Astrocyte (in vitro differentiated cells and primary cell): Measurements from ENCODE around the gene PPP1R26. TPM values are rescaled to one million over a fixed set of nuclear protein-coding genes. Genes with fewer than 3 reads are reported as not detected.

ENCODE experiments used
- DNase-seq: peaks from one replicate; pipeline ENCODE4 v3.0.0-alpha.2; 2010; ENCODE audit warnings: low read depth
- FAIRE-seq: peaks from 2 replicates; lab custom pipeline; 2011; peaks lifted over from hg19 to GRCh38; lab: Jason Lieb, UNC
- H2AFZ ChIP-seq: 2 replicates; pipeline ENCODE4 v1.6.0; 2012; ENCODE audit warnings: low read depth, low read length, inconsistent platforms
- H3K27ac ChIP-seq: 2 replicates; pipeline ENCODE4 v1.5.1; 2011; ENCODE audit warnings: low read depth, low read length, inconsistent platforms
- H3K27me3 ChIP-seq: 2 replicates; pipeline ENCODE4 v1.6.0; 2011; ENCODE audit warnings: low read length, inconsistent platforms; ENCODE audit not compliant: insufficient read depth
- H3K36me3 ChIP-seq: 2 replicates; pipeline ENCODE4 v1.5.1; 2011; ENCODE audit warnings: low read length, inconsistent platforms; ENCODE audit not compliant: insufficient read depth
- H3K4me1 ChIP-seq: 2 replicates; pipeline ENCODE4 v1.5.1; 2011; ENCODE audit warnings: low read length, inconsistent platforms; ENCODE audit not compliant: insufficient read depth
- H3K4me2 ChIP-seq: 2 replicates; pipeline ENCODE4 v1.6.0; 2012; ENCODE audit warnings: low read length, inconsistent platforms
- H3K4me3 ChIP-seq: 2 replicates; pipeline ENCODE4 v1.5.1; 2011; ENCODE audit warnings: low read depth, mild to moderate bottlenecking, low read length, inconsistent platforms; ENCODE audit not compliant: insufficient read depth
- H3K79me2 ChIP-seq: 2 replicates; pipeline ENCODE4 v1.6.0; 2012; ENCODE audit warnings: mild to moderate bottlenecking, low read length, inconsistent platforms; ENCODE audit not compliant: insufficient read depth
- H3K9ac ChIP-seq: 2 replicates; pipeline ENCODE4 v1.6.0; 2012; ENCODE audit warnings: mild to moderate bottlenecking, low read length, inconsistent platforms
- H3K9me3 ChIP-seq: 2 replicates; pipeline ENCODE4 v1.5.1; 2012; ENCODE audit warnings: low read depth, mild to moderate bottlenecking, low read length, inconsistent platforms; ENCODE audit not compliant: insufficient read depth
- H4K20me1 ChIP-seq: 2 replicates; pipeline ENCODE4 v1.6.0; 2012; ENCODE audit warnings: low read length, inconsistent platforms; ENCODE audit not compliant: insufficient read depth
- H3K27ac Mint-ChIP-seq: one replicate; pipeline ENCODE4 v1.8.0; 2021; ENCODE audit warnings: mild to moderate bottlenecking, mixed read lengths; ENCODE audit not compliant: unreplicated experiment
- H3K27me3 Mint-ChIP-seq: one replicate; pipeline ENCODE4 v1.8.0; 2021; ENCODE audit warnings: low read depth, mixed read lengths; ENCODE audit not compliant: unreplicated experiment
- H3K36me3 Mint-ChIP-seq: one replicate; pipeline ENCODE4 v1.8.0; 2021; ENCODE audit warnings: low read depth, mixed read lengths; ENCODE audit not compliant: unreplicated experiment
- H3K4me1 Mint-ChIP-seq: one replicate; pipeline ENCODE4 v1.8.0; 2021; ENCODE audit warnings: low read depth, mixed read lengths; ENCODE audit not compliant: unreplicated experiment
- H3K4me3 Mint-ChIP-seq: one replicate; pipeline ENCODE4 v1.8.0; 2021; ENCODE audit warnings: mild to moderate bottlenecking, moderate library complexity, mixed read lengths; ENCODE audit not compliant: unreplicated experiment
- H3K9me3 Mint-ChIP-seq: one replicate; pipeline ENCODE4 v1.8.0; 2021; ENCODE audit warnings: mild to moderate bottlenecking, mixed read lengths; ENCODE audit not compliant: unreplicated experiment
- EZH2 ChIP-seq: IDR thresholded peaks from 2 replicates; pipeline ENCODE4 v1.6.1; 2012; ENCODE audit warnings: mild to moderate bottlenecking, low read length, inconsistent platforms; ENCODE audit not compliant: insufficient read depth
- total RNA-seq: library from RNA; stranded (reverse); gene quantifications from 2 replicates; pipeline ENCODE4 v1.2.1, GENCODE V29; 2021
- TF ChIP-seq, protein P1 (sequence below): IDR thresholded peaks from 2 replicates; pipeline ENCODE4 v1.5.1; 2011; ENCODE audit warnings: low read depth, mild to moderate bottlenecking, inconsistent platforms, low read length, moderate library complexity; ENCODE audit not compliant: insufficient read depth

The PPP1R26 gene
- total RNA-seq, 1 donor from 2014 or later = 10.6 TPM

DNA sequence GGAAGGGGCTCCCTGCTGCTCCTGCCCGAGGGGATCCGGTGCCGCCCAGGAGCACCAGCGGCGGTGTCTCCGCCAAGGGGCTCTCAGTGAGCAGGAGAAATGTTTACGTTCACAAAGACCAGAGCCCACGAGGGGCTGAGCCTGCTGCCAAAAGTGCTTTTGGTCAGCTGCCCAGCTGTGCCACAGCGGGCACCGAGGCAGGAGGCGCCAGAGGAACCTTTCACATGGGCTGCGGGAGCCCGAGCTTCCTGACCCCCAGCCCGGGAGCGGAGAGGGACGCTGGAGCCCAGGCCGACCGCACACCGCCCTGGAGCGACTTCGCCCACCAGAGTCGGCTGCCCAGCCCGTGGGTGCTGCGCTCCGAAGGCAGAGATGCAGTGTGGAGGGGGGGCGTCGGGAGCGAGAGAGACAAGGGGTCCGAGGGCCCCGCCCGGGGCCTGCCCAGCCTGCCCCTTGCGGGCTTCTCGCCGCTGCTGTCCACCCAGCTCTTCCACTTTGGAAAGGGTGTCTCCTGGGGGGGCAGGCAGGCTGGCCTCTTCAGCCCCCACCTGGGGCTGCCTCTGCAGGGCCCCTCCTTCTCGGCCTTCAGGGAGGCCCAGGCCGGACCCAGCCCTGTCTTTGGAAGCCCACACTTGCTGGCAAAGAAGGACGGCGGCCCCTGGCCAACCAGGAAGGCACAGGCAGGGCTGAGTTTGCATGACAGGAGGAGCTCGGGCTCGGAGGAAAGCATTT lies 7.9 kb downstream of the PPP1R26 start:
- FAIRE-seq = no peak
- Histone ChIP-seq H3K36me3 (no peaks in the 10 kb centered on the region), H3K27me3 (no peaks in the 10 kb centered on the region), H4K20me1 (no peaks in the 10 kb centered on the region), H3K4me2 (no peak overlapping the region), H3K4me3 (no peak overlapping the region), H3K9ac (no peak overlapping the region), H3K9me3 (no peaks in the 10 kb centered on the region), H3K4me1 (no peaks in the 10 kb centered on the region), H3K79me2 (no peaks in the 10 kb centered on the region), H3K27ac (no peak overlapping the region), H2AFZ (no peak overlapping the region)
- H3K27ac Mint-ChIP-seq = no peak overlapping the region
- peaks cover 13% of the 10 kb centered on the region for H3K36me3 Mint-ChIP-seq
- TF ChIP-seq, protein P1, sequence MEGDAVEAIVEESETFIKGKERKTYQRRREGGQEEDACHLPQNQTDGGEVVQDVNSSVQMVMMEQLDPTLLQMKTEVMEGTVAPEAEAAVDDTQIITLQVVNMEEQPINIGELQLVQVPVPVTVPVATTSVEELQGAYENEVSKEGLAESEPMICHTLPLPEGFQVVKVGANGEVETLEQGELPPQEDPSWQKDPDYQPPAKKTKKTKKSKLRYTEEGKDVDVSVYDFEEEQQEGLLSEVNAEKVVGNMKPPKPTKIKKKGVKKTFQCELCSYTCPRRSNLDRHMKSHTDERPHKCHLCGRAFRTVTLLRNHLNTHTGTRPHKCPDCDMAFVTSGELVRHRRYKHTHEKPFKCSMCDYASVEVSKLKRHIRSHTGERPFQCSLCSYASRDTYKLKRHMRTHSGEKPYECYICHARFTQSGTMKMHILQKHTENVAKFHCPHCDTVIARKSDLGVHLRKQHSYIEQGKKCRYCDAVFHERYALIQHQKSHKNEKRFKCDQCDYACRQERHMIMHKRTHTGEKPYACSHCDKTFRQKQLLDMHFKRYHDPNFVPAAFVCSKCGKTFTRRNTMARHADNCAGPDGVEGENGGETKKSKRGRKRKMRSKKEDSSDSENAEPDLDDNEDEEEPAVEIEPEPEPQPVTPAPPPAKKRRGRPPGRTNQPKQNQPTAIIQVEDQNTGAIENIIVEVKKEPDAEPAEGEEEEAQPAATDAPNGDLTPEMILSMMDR = no peak
- no peak for TF ChIP-seq EZH2
- H3K27me3 Mint-ChIP-seq = no peaks in the 10 kb centered on the region
- H3K9me3 Mint-ChIP-seq = no peaks in the 10 kb centered on the region
- peaks cover 2% of the 10 kb centered on the region for H3K4me1 Mint-ChIP-seq
- no peak for DNase-seq
- H3K4me3 Mint-ChIP-seq = no peak overlapping the region

DNA sequence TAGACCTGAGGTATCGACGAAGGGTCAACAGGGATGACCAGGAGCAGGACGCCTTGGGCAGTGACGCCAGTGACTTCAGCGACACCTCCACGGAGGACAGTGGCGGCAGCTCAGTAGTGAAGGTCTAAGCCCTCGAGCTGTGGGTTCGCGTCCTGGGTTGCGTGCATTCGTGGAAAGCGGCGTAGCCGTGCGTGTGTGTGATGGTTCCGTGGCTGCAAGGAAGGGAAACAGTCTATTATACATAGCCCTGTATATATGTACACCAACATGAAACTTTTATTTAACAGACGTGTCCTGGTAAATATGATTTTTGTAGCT lies 8.4 kb downstream of the PPP1R26 start:
- TF ChIP-seq EZH2 = no peak
- TF ChIP-seq, protein P1 = no peak
- H3K9me3 Mint-ChIP-seq = no peaks in the 10 kb centered on the region
- Histone ChIP-seq H3K9me3 (no peaks in the 10 kb centered on the region), H3K4me3 (no peak overlapping the region), H3K9ac (no peak overlapping the region), H3K4me2 (no peak overlapping the region), H3K27ac (no peak overlapping the region), H4K20me1 (no peaks in the 10 kb centered on the region), H3K27me3 (no peaks in the 10 kb centered on the region), H3K79me2 (no peaks in the 10 kb centered on the region), H3K36me3 (no peaks in the 10 kb centered on the region), H2AFZ (no peak overlapping the region), H3K4me1 (no peaks in the 10 kb centered on the region)
- no peak overlapping the region for H3K4me3 Mint-ChIP-seq
- H3K27ac Mint-ChIP-seq = no peak overlapping the region
- peaks cover 13% of the 10 kb centered on the region for H3K36me3 Mint-ChIP-seq
- DNase-seq (no peak), FAIRE-seq (no peak)
- H3K27me3 Mint-ChIP-seq = no peaks in the 10 kb centered on the region
- peaks cover 2% of the 10 kb centered on the region for H3K4me1 Mint-ChIP-seq

DNA sequence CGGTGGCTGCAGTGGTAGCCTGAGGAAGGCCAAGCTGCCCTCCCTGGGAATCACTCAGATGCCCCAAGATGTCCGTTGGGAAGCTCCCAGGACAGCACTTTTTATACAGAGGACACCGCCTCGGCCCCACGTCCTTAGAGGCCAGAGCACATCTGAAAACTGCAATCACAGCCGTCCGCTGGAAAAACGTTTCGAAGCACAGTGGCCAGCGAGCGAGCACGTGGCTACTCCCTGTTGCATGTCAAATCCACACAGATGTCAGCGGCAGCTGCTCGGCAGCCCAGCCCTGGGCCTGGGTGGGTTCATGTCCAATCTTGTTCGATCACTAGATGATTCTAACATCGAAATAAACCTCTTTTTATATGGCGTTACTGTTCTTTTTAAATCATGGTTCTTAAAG lies 8.9 kb downstream of the PPP1R26 start:
- no peak for FAIRE-seq
- no peak for DNase-seq
- H3K27ac ChIP-seq = no peak overlapping the region
- H3K9ac ChIP-seq = no peak overlapping the region
- H3K36me3 Mint-ChIP-seq = peaks cover 13% of the 10 kb centered on the region
- H3K27me3 ChIP-seq = no peaks in the 10 kb centered on the region
- H3K9me3 Mint-ChIP-seq = no peaks in the 10 kb centered on the region
- no peaks in the 10 kb centered on the region for H4K20me1 ChIP-seq
- no peaks in the 10 kb centered on the region for H3K27me3 Mint-ChIP-seq
- TF ChIP-seq, protein P1 = no peak
- TF ChIP-seq EZH2 = no peak
- H3K79me2 ChIP-seq = no peaks in the 10 kb centered on the region
- peaks cover 2% of the 10 kb centered on the region for H3K4me1 Mint-ChIP-seq
- no peak overlapping the region for H3K27ac Mint-ChIP-seq
- no peak overlapping the region for H3K4me3 Mint-ChIP-seq
- no peak overlapping the region for H3K4me3 ChIP-seq
- H3K36me3 ChIP-seq = no peaks in the 10 kb centered on the region
- H3K4me2 ChIP-seq = no peak overlapping the region
- H3K4me1 ChIP-seq = no peaks in the 10 kb centered on the region
- no peak overlapping the region for H2AFZ ChIP-seq
- no peaks in the 10 kb centered on the region for H3K9me3 ChIP-seq
